Left colon (tissue), 2 donors: Measurements from ENCODE around the gene RESF1. TPM values are rescaled to one million over a fixed set of nuclear protein-coding genes. Genes with fewer than 3 reads are reported as not detected.

Experiments used
- ATAC-seq: fragments of 200-7000 bp; cut with Tn5 transposase; one replicate; pipeline ENCODE4 v1.9.1; 2020; ENCODE audit warnings: mild to moderate bottlenecking, moderate library complexity
- DNase-seq, 2 donors: peaks; one replicate each; pipeline ENCODE4 v3.0.0-alpha.2; 2020
- intact Hi-C, 2 donors: fragments of 100-400 bp; cut with DNase I in 1 of 2; cut with micrococcal nuclease in 1 of 2; formaldehyde crosslinking; loops; one replicate each; pipeline versions ENCODE4 v1.11.2 to v1.14.0; 2022; cut with DNase I, micrococcal nuclease
- total RNA-seq, 2 donors: library from RNA; stranded (reverse); fragmentation: NEBNext Ultra II Directional; extraction: Animal tissue kit (Norgen Biotek cat#: 25700); gene quantifications; one replicate each; pipeline ENCODE4 v1.2.1, GENCODE V29; 2021
- donor health status: DM: no; HTN: no; CAD: no.
- donor health status: DM: yes; HTN: yes; CAD: no.

RESF1 gene
- total RNA-seq, 2 donors from 2014 or later = 27.7 to 38.2 TPM

- intact Hi-C loops = no loop called here
- DNase-seq = no peak
- no peak for ATAC-seq
These were observed 550 bp upstream of the RESF1 start for GRCh38 chr12:31958569-31959160.

- DNase-seq = peak; percentile 55 to 78
- intact Hi-C loops = no loop called here
- ATAC-seq = peak; percentile 18
These were observed 631 bp downstream of the RESF1 start for GRCh38 chr12:31959701-31960391.

DNA sequence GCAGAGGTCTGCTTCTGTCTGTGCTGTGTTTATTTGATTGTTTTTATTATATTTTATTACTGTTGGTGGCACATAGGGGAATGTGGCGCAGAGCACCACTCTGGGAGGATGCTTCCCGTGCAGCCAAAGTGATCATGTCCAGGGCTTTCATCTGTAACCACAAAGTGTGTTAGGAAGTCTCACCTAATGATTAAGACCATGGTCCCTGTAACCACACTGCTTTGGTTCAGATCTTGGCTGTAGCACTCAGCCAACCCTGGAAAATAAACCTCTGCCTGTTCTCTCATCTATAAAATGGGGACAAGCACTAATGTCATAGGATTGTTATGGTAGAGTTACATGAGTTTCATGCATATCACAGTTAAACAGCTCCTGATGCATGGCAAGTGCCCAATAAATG lies 1.9 kb downstream of the RESF1 start:
- no peak for ATAC-seq
- DNase-seq = no peak
- intact Hi-C loops = no loop called here

- ATAC-seq (no peak), DNase-seq (no peak)
- intact Hi-C loops = no loop called here
These were observed 2.9 kb downstream of the RESF1 start for GRCh38 chr12:31962076-31962475.

DNA sequence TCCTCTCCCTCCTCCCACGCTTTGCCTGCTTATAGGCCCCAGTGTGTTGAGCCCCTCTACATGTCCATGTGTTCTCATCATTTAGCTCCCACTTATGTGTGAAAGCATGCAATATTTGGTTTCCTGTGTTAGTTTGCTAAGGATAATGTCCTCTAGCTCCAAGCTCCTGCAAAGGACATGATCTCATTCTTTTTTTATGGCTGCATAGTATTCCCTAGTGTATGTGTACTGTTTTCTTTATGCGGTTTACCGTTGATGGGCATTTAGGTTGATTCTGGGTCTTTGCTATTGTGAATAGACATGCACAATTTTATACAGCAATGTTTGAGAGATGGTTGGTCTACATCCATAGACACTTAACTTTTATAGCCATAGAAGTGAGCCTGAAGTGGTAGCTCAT lies 5.1 kb downstream of the RESF1 start:
- ATAC-seq (no peak), DNase-seq (no peak)
- intact Hi-C loops = no loop called here

- intact Hi-C loops = no loop called here
- ATAC-seq (no peak), DNase-seq (no peak)
These were observed 5.9 kb downstream of the RESF1 start for GRCh38 chr12:31965090-31965489.

GRCh38 chr12:31966558-31967205 lies 7.5 kb downstream of the RESF1 start:
- ATAC-seq (no peak), DNase-seq (no peak)
- intact Hi-C loops = no loop called here

DNA sequence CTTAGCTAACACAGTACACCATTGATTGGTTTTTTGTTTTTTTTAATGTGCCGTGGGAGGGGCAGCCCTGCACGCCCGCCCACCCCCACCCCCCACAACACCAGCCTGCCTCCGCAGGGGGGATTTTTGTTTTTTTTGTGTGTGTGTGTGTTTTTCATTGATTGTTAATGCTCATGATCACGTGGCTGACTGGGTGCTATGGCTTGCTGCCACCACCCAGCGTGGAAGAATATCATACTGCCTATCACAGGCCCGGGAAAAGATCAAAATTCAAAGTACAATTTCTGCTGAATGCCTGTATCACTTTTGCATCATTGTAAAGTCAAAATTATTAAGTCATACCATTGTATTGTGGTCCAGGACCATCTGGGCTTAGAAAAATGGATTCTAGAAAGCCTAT lies 8.3 kb downstream of the RESF1 start:
- intact Hi-C loops = no loop called here
- ATAC-seq (no peak), DNase-seq (no peak)

GRCh38 chr12:31970199-31970598 lies 11.0 kb downstream of the RESF1 start:
- DNase-seq = no peak
- intact Hi-C loops = no loop called here
- ATAC-seq = peak; percentile 40

- intact Hi-C loops = no loop called here
- DNase-seq (no peak), ATAC-seq (no peak)
These were observed 14.6 kb downstream of the RESF1 start for GRCh38 chr12:31973818-31974217.

- ATAC-seq (no peak), DNase-seq (no peak)
- intact Hi-C loops = no loop called here
These were observed 15.5 kb downstream of the RESF1 start for GRCh38 chr12:31974673-31975072.

DNA sequence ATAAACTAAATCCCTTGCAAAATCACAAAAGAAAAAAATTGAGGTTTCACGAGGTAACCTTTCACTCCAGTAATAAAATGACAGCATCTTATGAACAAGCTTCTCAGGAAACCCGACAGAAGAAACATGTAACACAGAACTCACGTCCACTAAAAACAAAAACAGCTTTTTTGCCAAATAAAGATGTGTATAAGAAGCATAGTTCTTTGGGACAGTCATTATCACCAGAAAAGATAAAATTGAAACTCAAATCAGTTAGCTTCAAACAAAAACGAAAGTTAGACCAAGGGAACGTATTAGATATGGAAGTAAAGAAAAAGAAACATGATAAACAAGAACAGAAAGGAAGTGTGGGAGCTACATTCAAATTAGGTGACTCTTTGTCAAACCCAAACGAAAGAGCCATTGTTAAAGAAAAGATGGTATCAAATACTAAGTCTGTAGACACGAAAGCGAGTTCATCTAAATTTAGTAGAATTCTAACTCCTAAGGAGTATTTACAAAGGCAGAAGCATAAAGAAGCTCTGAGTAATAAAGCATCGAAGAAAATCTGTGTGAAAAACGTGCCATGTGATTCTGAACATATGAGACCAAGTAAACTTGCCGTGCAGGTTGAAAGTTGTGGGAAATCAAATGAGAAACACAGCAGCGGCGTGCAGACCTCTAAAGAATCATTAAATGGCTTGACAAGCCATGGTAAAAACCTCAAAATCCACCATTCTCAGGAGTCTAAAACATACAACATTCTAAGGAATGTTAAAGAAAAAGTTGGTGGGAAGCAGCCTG lies 25.8 kb downstream of the RESF1 start:
- intact Hi-C loops = no loop called here
- no peak for ATAC-seq

DNA sequence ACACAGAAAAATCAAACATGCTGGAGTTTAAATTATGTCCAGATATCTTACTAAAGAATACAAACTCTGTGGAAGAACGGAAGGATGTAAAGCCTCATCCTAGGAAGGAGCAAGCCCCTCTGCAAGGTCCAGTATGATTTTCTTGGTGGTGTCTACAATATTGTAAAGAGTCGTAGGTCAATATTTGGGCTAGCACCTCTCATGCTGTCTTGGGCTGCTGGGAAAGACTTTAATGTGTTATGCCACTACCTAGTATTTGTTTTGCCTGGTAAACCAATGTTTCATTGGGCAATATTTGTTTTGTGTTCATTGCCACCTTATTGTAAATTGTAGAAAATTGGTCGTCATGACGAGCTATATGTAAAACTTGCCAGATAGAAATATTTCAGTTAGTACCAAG lies 26.6 kb downstream of the RESF1 start:
- no peak for ATAC-seq
- intact Hi-C loops = no loop called here
- no peak for DNase-seq

More for the DNA sequence above, 25.8 kb downstream of the RESF1 start:
- DNase-seq = no peak

- no peak for ATAC-seq
- intact Hi-C loops = no loop called here
These were observed 30.6 kb downstream of the RESF1 start for GRCh38 chr12:31989571-31990362.

GRCh38 chr12:31991146-31991545 lies 31.9 kb downstream of the RESF1 start:
- ATAC-seq (no peak), DNase-seq (no peak)
- intact Hi-C loops = no loop called here

More at GRCh38 chr12:31989571-31990362, 30.6 kb downstream of the RESF1 start:
- no peak for DNase-seq

DNA sequence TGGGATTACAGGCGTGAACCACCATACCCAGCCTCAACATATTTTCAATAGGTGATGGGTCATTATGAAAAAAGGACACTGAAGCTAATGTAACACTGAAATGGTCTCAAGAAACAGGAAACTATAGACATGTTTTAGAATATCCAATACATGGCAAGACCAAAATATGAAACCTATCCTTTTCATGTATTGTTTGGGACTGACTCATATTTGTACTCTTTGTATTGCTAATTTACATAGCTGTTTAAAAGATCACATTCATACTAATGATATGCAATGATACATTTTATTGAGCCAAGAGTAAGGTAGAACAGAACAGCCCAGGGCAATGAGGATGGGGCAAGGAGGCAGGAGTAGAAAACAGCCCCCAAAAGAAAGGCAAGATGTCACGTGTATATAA lies 32.6 kb downstream of the RESF1 start:
- intact Hi-C loops = no loop called here
- ATAC-seq (no peak), DNase-seq (no peak)

DNA sequence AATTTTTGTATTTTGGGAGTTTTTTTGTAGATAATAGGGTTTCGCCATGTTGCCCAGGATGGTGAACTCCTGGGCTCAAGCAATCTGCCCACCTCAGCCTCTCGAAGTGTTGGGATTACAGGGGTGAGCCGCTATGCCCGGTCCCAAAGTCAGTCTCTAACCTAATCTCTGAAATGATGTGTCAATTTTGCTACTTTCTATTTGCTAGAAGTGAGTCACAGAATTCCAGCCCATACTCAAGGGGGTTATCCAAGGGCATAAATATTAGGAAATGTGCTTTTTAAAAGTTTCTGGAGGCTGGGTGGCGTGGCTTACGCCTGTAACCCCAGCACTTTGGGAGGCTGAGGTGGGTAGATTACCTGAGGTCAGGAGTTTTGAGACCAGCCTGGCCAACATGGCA lies 40.5 kb downstream of the RESF1 start:
- no peak for ATAC-seq
- intact Hi-C loops = no loop called here
- DNase-seq = no peak

DNA sequence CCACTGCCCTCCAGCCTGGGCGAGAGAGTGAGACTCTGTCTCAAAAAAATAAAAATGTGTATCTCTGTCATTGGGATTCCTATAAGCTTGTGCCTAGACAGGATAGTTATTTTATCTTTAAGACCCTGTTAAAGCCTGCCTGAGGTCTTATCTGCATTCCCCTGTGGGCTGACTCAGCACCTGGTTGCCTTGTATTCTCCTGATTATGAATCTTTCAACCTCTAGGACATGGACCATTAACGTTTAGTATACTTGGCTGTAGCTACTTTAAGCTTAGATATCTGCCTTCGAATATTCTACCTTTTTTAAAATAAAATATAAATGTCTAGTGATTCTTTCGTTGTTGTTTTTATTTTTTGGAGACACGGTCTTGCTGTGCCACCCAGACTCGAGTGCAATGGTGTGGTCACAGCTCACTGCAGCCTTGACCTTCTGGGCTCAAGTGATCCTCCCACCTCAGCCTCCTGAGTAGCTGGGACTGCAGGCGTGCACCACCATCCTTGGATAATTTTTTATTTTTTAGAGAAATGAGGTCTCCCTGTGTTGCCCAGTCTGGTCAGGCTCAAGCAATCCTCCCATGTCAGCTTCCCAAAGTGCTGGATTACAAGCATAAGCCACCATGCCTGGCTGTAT lies 41.3 kb downstream of the RESF1 start:
- DNase-seq = no peak
- ATAC-seq = no peak
- intact Hi-C loops = no loop called here
